DMS114 treated with DMSO at 0.1 percent for 48 hours (cell line): Measurements from ENCODE around the gene BCAR1.

ENCODE experiments used
- DNase-seq: peaks from one replicate; lab custom pipeline; 2025; ENCODE audit not compliant: unreplicated experiment; lab: John Stamatoyannopoulos, UW

The BCAR1 gene

GRCh38 chr16:75179208-75179607 lies 72.2 kb downstream of the BCAR1 start:
- DNase-seq: no peak
